ENCODE results near the gene EYS. TPM values are rescaled to one million over a fixed set of nuclear protein-coding genes. Genes with fewer than 3 reads are reported as not detected.

EYS gene
- total and polyA plus RNA-seq, 4 donors = 0.08 to 0.63 (median 0.36) TPM

GRCh38 chr6:64792534-64792933 is 914.5 kb downstream of the EYS start (continued):
- no peak for TF ChIP-seq ATF3 (IDR thresholded peaks at IDR 0.05)
- no peak for TF ChIP-seq CTCF (IDR thresholded peaks at IDR 0.05; ENCODE audit: low read depth, low read length, missing input control)
- TF ChIP-seq HNF4G (IDR thresholded peaks at IDR 0.05) = no peak
- TF ChIP-seq EGR1 (IDR thresholded peaks at IDR 0.05; ENCODE audit: low read depth in 2 of 2) = no peak
- no peak for TF ChIP-seq RAD21 (IDR thresholded peaks at IDR 0.05)
- TF ChIP-seq FOXA1 (IDR thresholded peaks at IDR 0.05) = no peak
- no peak for TF ChIP-seq JUND (IDR thresholded peaks at IDR 0.05)

- Histone ChIP-seq H3K9ac (ENCODE audit: low read depth in 1 of 2, low read length in 2 of 2) (no peak overlapping the region), H3K36me3 (ENCODE audit: control insufficient read depth in 4 of 4, insufficient read depth in 3 of 4, low read depth in 1 of 4, low read length in 3 of 4) (no peaks in the 10 kb centered on the region), H3K4me3 (ENCODE audit: low read depth in 1 of 3, low read length in 3 of 3) (no peak overlapping the region), H3K9me3 (ENCODE audit: control insufficient read depth in 4 of 4, low read length in 3 of 4) (no peaks in the 10 kb centered on the region), H3K27ac (ENCODE audit: low read depth in 1 of 2, low read length in 2 of 2) (no peak overlapping the region), H3K4me1 (ENCODE audit: control insufficient read depth in 4 of 4, insufficient read depth in 4 of 4, low read length in 3 of 4) (no peaks in the 10 kb centered on the region), H3K27me3 (ENCODE audit: control insufficient read depth in 4 of 4, insufficient read depth in 4 of 4, low read length in 3 of 4) (peaks cover 0 to 2% (median 0%) of the 10 kb centered on the region in 4 donors)
- WGBS = 70% methylated on average over 3 of the region's 3 CpGs
- TF ChIP-seq ATF3 (IDR thresholded peaks at IDR 0.05) (no peak), CTCF (IDR thresholded peaks at IDR 0.05; ENCODE audit: low read depth, low read length, missing input control) (no peak), RAD21 (IDR thresholded peaks at IDR 0.05) (no peak), NR2F2 (IDR thresholded peaks at IDR 0.05) (no peak), FOXA1 (IDR thresholded peaks at IDR 0.05) (no peak), JUND (IDR thresholded peaks at IDR 0.05) (no peak), YY1 (IDR thresholded peaks at IDR 0.05) (no peak), EGR1 (IDR thresholded peaks at IDR 0.05; ENCODE audit: low read depth in 2 of 2) (no peak), TAF1 (conservative IDR thresholded peaks at IDR 0.05) (no peak), HNF4G (IDR thresholded peaks at IDR 0.05) (no peak)
- no peak for DNase-seq (ENCODE audit: low spot score)
These were observed 917.5 kb downstream of the EYS start for GRCh38 chr6:64789476-64789875.

DNA sequence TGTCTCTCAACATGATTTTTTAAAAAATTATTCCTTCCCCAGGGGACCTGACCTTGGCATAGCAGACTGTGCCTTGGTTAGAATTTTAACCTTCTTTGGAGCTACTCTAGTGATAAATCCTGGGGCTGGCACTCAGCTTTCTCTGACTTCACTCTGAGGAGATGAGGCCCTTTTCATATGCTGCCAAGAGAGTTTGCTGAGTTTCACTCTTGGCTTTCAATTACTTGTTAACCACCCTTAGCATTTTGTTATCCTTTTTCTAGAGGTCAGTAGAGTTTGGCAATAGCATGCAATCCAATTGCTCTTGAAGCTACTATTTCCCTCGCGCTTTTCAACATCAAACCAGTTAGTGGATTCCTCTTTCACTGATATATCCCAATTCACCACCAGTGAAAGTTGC is 920.3 kb downstream of the EYS start:
- H3K4me1 ChIP-seq (ENCODE audit: control insufficient read depth in 4 of 4, insufficient read depth in 4 of 4, low read length in 3 of 4) = no peaks in the 10 kb centered on the region
- H3K9ac ChIP-seq (ENCODE audit: low read depth in 1 of 2, low read length in 2 of 2) = no peak overlapping the region
- no peak for TF ChIP-seq FOXA1 (IDR thresholded peaks at IDR 0.05)
- 41% methylated on average over 2 of the region's 2 CpGs for WGBS
- DNase-seq (ENCODE audit: low spot score) = no peak
- H3K4me3 ChIP-seq (ENCODE audit: low read depth in 1 of 3, low read length in 3 of 3) = no peak overlapping the region
- no peak overlapping the region for H3K27ac ChIP-seq (ENCODE audit: low read depth in 1 of 2, low read length in 2 of 2)
- H3K27me3 ChIP-seq (ENCODE audit: control insufficient read depth in 4 of 4, insufficient read depth in 4 of 4, low read length in 3 of 4) = peaks cover 0 to 2% (median 0%) of the 10 kb centered on the region in 4 donors
- no peaks in the 10 kb centered on the region for H3K36me3 ChIP-seq (ENCODE audit: control insufficient read depth in 4 of 4, insufficient read depth in 3 of 4, low read depth in 1 of 4, low read length in 3 of 4)
- no peaks in the 10 kb centered on the region for H3K9me3 ChIP-seq (ENCODE audit: control insufficient read depth in 4 of 4, low read length in 3 of 4)

DNA sequence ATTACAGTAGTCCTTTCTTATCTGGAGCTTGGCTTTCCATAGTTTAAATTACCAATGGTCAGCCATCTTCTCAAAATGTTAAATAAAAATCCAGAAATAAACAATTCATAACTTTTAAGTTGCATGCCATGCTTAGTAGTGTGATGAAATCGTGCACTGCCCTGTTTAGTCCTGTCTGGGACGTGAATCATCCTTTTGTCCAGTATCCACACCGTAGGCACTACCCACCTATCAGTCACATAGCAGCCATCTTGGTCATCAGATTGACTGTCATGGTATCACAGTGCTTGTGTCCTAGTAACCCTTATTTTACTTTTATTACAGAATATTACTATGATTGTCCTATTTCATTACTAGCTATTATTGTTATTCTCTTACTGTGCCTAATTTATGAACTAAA is 924.1 kb downstream of the EYS start:
- H3K4me1 ChIP-seq (ENCODE audit: control insufficient read depth in 4 of 4, insufficient read depth in 4 of 4, low read length in 3 of 4) = no peaks in the 10 kb centered on the region
- H3K4me3 ChIP-seq (ENCODE audit: low read depth in 1 of 3, low read length in 3 of 3) = no peak overlapping the region
- no peaks in the 10 kb centered on the region for H3K27me3 ChIP-seq (ENCODE audit: control insufficient read depth in 4 of 4, insufficient read depth in 4 of 4, low read length in 3 of 4)
- WGBS = 67% methylated on average over 3 of the region's 3 CpGs
- no peaks in the 10 kb centered on the region for H3K9me3 ChIP-seq (ENCODE audit: control insufficient read depth in 4 of 4, low read length in 3 of 4)
- no peaks in the 10 kb centered on the region for H3K36me3 ChIP-seq (ENCODE audit: control insufficient read depth in 4 of 4, insufficient read depth in 3 of 4, low read depth in 1 of 4, low read length in 3 of 4)
- no peak overlapping the region for H3K27ac ChIP-seq (ENCODE audit: low read depth in 1 of 2, low read length in 2 of 2)
- DNase-seq (ENCODE audit: low spot score) = no peak
- no peak overlapping the region for H3K9ac ChIP-seq (ENCODE audit: low read depth in 1 of 2, low read length in 2 of 2)
- TF ChIP-seq CTCF (IDR thresholded peaks at IDR 0.05; ENCODE audit: low read depth, low read length, missing input control) (no peak), RAD21 (IDR thresholded peaks at IDR 0.05) (no peak), NR2F2 (IDR thresholded peaks at IDR 0.05) (no peak), JUND (IDR thresholded peaks at IDR 0.05) (no peak), HNF4G (IDR thresholded peaks at IDR 0.05) (no peak), ZBTB33 (IDR thresholded peaks at IDR 0.05) (no peak)
